Activated naive CD4-positive, alpha-beta T cell treated with anti-CD3 and anti-CD28 coated beads, Interleukin-2, amount 50 U/mL, for 16 hours (primary cell): Measurements from ENCODE around the gene RARRES2.

ENCODE experiments used
- DNase-seq: peaks from one replicate; pipeline ENCODE4 v3.0.0-alpha.2; 2020

RARRES2 gene

DNA sequence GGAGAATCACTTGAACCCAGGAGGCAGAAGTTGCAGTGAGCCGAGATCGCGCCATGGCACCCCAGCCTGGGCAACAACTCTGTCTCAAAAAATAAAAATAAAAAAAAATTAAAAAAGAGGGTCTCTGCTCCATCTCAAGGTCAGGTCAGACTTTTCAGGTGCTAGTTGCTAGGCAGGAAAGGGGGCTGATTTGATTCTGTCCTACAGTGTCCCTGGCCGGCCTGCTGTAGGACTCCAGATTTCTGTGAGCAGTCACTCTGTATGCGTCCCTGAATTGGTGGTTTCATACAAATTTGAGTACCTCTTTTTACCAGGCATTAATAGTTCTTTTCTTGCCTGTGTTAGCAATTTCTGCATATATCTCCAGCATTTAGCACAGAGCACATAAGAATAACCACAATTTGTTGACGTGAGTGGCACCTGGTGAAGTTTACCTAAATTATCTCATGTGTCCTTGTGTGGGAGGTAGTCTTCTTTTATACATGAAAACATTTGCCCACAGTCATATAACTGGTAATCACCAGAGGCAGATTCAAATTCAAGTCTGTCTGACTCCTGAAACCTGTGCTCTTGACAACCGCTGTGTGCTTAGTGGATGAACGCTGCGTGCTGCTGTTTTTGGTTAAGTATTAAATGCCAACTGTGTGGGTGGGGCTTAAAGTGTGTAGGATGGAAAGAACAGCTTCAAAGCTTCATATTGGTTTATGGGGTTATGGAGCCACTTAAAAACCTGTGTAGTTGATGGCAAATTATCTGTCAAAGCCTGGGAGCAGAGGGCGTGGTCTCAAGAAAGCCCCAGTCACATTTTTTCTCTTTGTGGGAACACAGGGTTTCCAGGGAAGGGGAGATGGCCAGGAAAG, 34.5 kb upstream of the RARRES2 start:
- DNase-seq = peak; percentile 61

DNA sequence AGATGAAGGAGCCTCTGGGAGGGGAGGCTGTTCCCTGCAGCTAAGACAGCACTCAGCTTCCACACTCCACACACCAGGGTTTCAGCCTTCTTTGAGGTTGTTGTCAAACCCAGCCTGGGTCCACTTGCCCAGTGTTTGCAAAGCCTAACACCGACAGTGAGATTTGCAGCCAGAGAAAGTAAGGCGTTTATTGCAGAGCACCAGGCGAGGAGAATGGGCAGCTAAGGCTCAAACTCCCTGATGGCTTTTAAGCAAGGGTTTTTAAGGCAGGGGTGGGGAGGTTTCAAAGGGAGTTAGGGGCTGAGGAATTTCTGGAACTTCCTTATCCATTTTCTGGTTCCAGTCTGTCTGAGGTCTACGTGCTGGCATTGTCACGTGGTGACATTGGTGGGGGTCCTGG, 33.0 kb upstream of the RARRES2 start:
- DNase-seq = no peak

GRCh38 chr7:150374026-150374425, 32.6 kb upstream of the RARRES2 start:
- DNase-seq = no peak

GRCh38 chr7:150373049-150373801, 31.8 kb upstream of the RARRES2 start:
- DNase-seq = no peak

GRCh38 chr7:150372271-150373048, 31.0 kb upstream of the RARRES2 start:
- DNase-seq = no peak

DNA sequence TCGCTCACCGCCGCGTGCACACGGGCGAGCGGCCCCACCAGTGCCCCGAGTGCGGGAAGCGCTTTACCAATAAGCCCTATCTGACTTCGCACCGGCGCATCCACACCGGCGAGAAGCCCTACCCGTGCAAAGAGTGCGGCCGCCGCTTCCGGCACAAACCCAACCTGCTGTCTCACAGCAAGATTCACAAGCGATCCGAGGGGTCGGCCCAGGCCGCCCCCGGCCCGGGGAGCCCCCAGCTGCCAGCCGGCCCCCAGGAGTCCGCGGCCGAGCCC, 30.5 kb upstream of the RARRES2 start:
- no peak for DNase-seq

GRCh38 chr7:150371131-150371995, 29.9 kb upstream of the RARRES2 start:
- no peak for DNase-seq

- DNase-seq = no peak
Observed at GRCh38 chr7:150370612-150371071, 29.2 kb upstream of the RARRES2 start.

- DNase-seq = no peak
Observed at GRCh38 chr7:150369748-150370501, 28.5 kb upstream of the RARRES2 start.

- peak; percentile 77 for DNase-seq
Observed at GRCh38 chr7:150368884-150369747, 27.7 kb upstream of the RARRES2 start.

GRCh38 chr7:150368096-150368883, 26.9 kb upstream of the RARRES2 start, which contains the start of gene REPIN1:
TSS of gene REPIN1 (plus strand) at chr7:150368822. CDS start at chr7:150369712, 890 bp downstream.
- DNase-seq = peak; percentile 80

DNA sequence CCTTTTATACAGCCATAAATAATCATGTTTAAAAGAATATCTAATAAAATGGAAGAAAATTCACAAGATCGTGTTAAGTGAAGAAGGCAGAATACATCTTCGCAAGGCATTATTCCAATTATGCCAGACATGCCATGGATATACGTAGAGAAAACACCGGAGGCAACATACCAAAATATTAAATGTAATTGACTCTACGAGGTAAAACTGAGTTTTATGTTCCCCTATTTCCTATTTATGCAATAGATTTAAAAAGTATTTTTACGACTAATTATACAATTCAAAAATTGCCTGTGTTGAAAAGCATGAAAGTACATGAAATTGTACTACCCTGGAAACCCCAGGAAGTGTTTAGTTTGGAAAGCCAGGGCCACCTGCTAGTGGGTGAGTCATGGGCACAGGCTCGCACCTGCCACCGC, 26.3 kb upstream of the RARRES2 start:
- DNase-seq = no peak

DNA sequence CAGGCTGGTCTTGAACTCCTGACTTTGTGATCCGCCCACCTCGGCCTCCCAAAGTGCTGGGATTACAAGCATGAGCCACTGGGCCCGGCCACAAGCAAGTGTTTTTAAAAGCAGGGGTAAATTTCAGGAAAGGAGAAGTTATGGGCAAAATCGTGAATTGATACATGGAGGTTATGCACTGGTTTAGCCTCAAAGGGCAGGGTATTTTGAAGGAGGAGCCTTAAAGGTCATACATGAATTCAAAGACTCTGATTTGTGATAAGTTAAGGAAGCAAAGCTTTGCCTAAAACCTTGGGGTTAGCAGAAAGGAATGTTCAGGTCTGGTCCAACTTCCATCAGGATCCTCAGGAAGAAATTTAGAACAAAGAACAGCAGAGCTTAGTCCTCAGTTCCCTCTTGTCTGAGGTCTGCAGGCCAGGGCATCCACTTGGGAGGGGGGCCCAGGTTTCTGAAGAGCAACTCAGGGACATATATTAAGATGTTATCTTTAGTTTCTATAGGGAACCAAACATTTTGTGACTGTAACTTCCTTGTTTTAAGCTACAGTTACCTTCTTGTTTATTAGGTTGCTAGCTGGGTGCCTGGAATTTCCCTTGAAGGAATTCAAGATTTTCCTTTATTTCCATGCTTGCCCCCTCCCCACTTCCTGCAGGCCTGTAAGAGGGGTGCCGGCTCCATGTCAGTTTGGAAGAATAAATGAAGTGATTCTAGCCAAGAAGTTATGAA, 24.4 kb upstream of the RARRES2 start:
- DNase-seq = no peak

DNA sequence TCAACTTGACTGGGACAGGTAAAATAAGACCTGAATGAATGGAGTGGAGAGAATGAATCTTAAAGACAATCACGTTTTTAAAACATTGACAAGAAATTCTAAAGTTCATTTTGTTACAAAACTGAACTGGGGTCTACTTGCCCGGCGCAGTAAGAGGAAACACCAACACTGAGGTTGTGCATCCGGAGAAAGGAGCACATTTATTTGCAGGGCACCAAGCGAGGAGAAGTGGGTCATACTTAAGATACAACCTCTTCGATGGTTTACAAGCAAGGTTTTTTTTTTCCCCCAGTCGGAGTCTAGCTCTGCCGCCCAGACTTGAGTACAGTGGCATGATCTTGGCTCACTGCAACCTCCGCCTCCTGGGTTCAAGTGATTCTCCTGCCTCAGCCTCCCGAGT, 23.8 kb upstream of the RARRES2 start:
- no peak for DNase-seq

DNA sequence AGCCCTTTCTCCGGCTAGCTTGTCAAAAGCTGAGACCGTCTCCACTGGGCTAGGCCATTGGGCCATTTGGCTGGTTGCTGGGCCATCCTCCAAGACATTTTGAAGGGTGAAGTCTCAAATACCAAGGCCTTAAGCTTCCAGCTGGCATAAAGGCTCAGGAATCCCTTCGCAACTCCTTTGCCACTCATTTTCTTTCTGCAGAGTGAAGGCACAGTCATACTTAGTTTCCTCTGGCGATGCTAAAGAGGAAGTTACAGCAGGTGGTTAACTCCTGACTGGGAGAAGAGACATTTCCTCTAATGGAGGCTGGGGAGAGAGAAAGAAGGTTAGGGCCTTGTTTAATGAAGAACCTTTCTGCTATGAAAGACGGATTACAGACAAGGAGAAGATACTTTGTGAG, 22.4 kb upstream of the RARRES2 start:
- DNase-seq = no peak

- DNase-seq = no peak
Observed at GRCh38 chr7:150363370-150363769, 21.9 kb upstream of the RARRES2 start.

DNA sequence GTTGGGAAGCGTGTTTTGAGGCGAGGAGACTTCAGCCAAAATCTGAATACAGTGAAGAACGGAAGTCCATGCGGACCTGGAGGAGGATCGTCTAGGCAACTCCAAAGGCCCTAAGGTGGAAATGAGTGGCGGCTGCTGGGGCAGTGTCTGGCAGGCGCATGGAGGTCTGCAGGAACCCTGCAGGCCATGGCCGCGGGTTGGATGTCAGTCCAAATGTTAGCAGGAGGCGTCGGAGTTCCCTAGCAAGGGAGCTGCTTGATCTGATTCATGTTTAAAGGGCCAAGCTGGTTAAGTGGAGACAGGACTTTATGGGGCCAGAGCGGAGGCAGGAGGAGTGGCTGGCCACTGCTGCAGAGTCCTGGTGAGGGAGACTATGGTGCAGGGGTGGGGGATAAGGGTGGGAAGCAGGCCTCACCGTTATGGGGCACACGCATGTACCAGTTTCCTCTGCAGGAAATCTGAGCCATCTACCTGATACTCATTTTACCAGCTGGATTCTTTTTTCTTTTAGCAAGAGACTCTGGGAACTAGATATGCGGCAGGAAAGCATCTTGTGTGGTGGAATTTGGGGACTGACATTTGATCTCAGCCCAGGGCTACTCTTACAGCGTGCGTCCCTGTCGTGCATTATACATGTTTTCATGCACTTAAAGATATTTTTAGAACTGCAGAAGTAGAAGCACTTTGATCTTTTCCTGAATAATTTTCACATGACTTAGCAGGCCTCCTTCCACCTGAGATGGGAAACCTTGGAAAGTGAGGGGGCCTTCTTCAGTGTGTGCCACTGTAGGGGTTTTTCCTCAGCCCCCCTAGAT, 20.6 kb upstream of the RARRES2 start:
- DNase-seq = no peak

DNA sequence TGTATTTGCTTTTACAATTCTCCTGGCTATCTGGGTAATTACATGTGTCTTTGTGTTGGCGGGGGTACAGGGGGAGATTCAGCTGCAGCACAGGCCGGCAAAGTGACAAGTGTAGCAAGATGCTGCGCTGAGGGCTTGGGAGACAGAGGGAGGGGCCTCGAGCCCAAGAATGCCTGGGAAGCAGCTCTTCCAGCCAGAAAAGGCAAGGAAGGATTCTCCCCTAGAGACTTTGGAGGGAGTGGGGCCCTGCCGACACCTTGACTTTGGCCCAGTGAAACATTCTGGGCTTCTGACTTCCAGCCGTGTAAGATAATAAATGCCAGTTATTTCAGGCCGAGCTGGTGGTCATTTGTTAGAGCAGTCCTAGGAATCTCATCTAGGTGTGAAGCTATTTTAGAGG, 20.0 kb upstream of the RARRES2 start:
- DNase-seq = no peak
